Measurements from ENCODE around the gene PARD3B.

The PARD3B gene

GRCh38 chr2:204920776-204921175, 375.5 kb downstream of the PARD3B start:
- no peak for TF ChIP-seq CTCF (IDR thresholded peaks at IDR 0.05; ENCODE audit: insufficient read depth, low read depth, low read length, missing control alignments)
- no peak overlapping the region for H3K4me3 ChIP-seq (ENCODE audit: low read depth, low read length)
- no peak for DNase-seq (ENCODE audit: low read depth)

- no peak for DNase-seq (ENCODE audit: low read depth)
- TF ChIP-seq CTCF (IDR thresholded peaks at IDR 0.05; ENCODE audit: insufficient read depth, low read depth, low read length, missing control alignments) = no peak
- no peak overlapping the region for H3K4me3 ChIP-seq (ENCODE audit: low read depth, low read length)
Observed at GRCh38 chr2:204923957-204924356, 378.7 kb downstream of the PARD3B start.

- no peak for TF ChIP-seq CTCF (IDR thresholded peaks at IDR 0.05; ENCODE audit: insufficient read depth, low read depth, low read length, missing control alignments)
- no peak overlapping the region for H3K4me3 ChIP-seq (ENCODE audit: low read depth, low read length)
- DNase-seq (ENCODE audit: low read depth) = no peak
Observed at GRCh38 chr2:204931562-204931961, 386.3 kb downstream of the PARD3B start.

GRCh38 chr2:204933735-204934374, 388.6 kb downstream of the PARD3B start:
- no peak for TF ChIP-seq CTCF (IDR thresholded peaks at IDR 0.05; ENCODE audit: insufficient read depth, low read depth, low read length, missing control alignments)
- DNase-seq (ENCODE audit: low read depth) = no peak
- H3K4me3 ChIP-seq (ENCODE audit: low read depth, low read length) = no peak overlapping the region

- TF ChIP-seq CTCF (IDR thresholded peaks at IDR 0.05; ENCODE audit: insufficient read depth, low read depth, low read length, missing control alignments) = no peak
- no peak for DNase-seq (ENCODE audit: low read depth)
Observed at GRCh38 chr2:204944927-204945326, 399.7 kb downstream of the PARD3B start.

GRCh38 chr2:204945376-204945775, 400.1 kb downstream of the PARD3B start:
- no peak for DNase-seq (ENCODE audit: low read depth)
- TF ChIP-seq CTCF (IDR thresholded peaks at IDR 0.05; ENCODE audit: insufficient read depth, low read depth, low read length, missing control alignments) = no peak
- no peak overlapping the region for H3K4me3 ChIP-seq (ENCODE audit: low read depth, low read length)

More at GRCh38 chr2:204944927-204945326, 399.7 kb downstream of the PARD3B start:
- H3K4me3 ChIP-seq (ENCODE audit: low read depth, low read length) = no peak overlapping the region

GRCh38 chr2:204946892-204947291, 401.6 kb downstream of the PARD3B start:
- no peak for TF ChIP-seq CTCF (IDR thresholded peaks at IDR 0.05; ENCODE audit: insufficient read depth, low read depth, low read length, missing control alignments)
- no peak overlapping the region for H3K4me3 ChIP-seq (ENCODE audit: low read depth, low read length)
- DNase-seq (ENCODE audit: low read depth) = no peak

Measured in GM12865 (cell line).